ENCODE measurements around the gene ZHX3.
A peak's percentile ranks its signal among the peaks of the same experiment; 100 is the strongest.
"Not testable (repeated sequence)": the region's sequence is repeated elsewhere in the genome, so short reads cannot be mapped to it uniquely, and the experiment has no call there.

ZHX3 gene

DNA sequence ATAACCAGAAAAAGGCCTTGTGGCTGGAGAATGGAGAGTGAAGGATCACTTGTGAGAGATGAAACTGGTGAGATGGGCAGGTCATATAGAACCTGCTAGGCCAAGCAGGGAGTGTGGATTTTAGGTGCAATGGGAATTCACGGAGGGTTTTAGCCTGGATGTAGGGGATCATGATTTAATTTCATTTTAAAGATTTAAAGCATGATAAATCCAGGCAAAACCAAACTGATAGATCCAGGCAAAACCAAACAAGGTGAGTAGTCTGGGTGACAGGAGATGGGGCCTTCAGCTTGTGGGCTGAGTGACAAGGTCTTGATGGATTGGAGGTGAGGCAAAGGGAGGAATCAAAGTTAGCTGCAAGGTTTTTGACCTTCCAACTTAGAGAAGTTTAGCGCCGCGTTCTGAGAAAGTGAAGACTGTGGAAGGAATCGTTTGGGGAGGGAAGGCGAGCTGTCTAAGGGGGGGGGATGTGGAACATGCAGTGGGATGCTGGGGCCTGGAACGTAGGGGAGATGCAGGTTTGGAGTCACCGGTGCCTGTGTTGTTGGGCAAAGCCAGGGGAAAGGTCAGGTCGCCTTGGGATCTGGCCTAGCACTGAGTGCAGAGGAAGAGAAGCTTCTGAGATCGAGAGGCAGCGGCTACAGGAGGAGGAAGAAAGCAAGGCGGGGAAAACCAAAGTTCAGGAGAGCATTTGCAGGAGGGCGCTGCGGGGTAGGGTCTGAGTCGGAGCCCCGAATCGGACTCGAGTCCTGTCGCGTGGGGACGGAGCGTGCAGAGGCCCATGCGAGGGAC, 181.4 kb downstream of the ZHX3 start:
- peak overlapping the region; percentile 48 for H3K4me3 ChIP-seq (ENCODE audit: low read length)
- TF ChIP-seq CTCF (IDR thresholded peaks at IDR 0.05; ENCODE audit: insufficient read depth, low read depth, low read length, missing control alignments): no peak
- no peak for DNase-seq (ENCODE audit: low read depth)

DNA sequence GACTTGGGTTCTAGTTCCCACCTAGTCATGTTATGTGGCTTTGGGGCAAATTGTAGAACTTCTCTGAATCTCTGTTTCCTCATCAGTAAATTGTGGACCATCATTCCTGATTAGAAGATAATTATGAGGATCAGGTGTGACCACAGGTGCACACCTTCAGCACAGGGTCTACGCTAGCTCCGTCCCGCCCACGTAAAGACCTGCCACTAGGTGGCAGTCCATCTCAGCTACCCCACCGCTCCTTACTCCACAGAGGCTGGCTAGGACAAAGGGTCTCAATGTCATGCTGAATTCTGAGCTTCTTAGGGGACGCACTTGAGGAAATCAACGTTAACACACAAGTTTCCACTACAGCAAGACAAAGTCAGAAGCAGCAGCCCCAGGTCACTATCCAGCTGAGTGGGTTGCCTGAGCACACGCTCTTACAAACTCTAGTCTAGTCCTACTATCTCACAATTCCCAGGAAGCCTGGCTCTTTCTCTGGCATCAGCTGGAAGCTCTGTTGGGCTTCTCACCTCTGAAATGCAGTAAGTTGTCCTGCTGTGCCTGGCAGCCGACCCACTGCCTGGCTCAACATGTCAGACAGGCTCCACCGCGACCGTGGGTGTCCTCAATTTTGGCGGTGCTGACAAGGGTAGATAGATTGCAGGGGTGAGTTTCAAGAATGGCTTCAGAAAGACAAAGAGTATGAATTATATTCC, 182.2 kb downstream of the ZHX3 start:
- no peak overlapping the region for H3K4me3 ChIP-seq (ENCODE audit: low read length)
- peak; percentile 87 for TF ChIP-seq CTCF (IDR thresholded peaks at IDR 0.05; ENCODE audit: insufficient read depth, low read depth, low read length, missing control alignments)
- peak; percentile 65 for DNase-seq (ENCODE audit: low read depth)

DNA sequence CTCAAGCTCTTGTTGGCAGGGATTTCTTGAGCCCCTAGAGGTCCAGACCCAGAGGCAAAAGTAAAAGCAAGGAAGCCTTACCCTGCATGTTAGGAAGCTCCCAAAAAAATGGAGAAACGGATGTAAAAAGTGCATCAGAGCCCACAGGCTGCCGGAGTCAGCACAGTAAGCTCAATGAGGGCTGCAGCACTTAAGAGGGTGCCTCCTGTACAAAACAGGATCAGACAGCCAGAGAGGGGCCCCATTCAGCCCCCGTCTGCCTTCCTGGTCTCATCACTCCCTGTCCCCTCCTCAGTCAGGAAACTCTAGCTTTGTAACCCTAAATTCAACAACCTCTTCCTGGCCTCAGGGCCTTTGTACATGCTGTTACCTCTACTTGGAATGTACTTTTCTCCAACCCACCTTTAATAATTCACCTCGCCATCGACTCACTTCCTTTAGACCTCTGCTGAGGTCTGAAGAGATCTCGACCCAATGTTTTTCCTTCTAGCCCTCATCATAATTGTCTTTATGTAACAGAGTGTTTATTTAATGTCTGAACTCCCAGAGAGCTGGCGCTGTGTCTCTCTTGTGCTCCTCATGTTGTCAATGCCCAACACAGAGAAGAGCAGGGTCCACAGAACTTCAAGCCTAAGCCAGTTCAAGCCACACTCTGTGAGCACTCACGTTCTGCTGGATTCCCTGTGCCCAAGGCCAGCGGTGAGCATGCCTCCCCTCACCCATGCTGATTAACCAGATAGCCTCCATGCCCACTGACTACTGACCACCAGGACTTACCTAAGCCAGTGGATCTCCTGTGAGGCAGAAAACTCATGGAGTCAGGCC, 183.0 kb downstream of the ZHX3 start:
- no peak for DNase-seq (ENCODE audit: low read depth)
- no peak for TF ChIP-seq CTCF (IDR thresholded peaks at IDR 0.05; ENCODE audit: insufficient read depth, low read depth, low read length, missing control alignments)
- H3K4me3 ChIP-seq (ENCODE audit: low read length): no peak overlapping the region

GRCh38 chr20:41133709-41134361, 183.7 kb downstream of the ZHX3 start:
- peak; percentile 6 for TF ChIP-seq CTCF (IDR thresholded peaks at IDR 0.05; ENCODE audit: insufficient read depth, low read depth, low read length, missing control alignments)
- peak; percentile 99 for DNase-seq (ENCODE audit: low read depth)
- no peak overlapping the region for H3K4me3 ChIP-seq (ENCODE audit: low read length)

- DNase-seq (ENCODE audit: low read depth); H3K4me3 ChIP-seq (ENCODE audit: low read length): not testable (repeated sequence)
Measured at GRCh38 chr20:41132388-41132775, 185.1 kb downstream of the ZHX3 start.

DNA sequence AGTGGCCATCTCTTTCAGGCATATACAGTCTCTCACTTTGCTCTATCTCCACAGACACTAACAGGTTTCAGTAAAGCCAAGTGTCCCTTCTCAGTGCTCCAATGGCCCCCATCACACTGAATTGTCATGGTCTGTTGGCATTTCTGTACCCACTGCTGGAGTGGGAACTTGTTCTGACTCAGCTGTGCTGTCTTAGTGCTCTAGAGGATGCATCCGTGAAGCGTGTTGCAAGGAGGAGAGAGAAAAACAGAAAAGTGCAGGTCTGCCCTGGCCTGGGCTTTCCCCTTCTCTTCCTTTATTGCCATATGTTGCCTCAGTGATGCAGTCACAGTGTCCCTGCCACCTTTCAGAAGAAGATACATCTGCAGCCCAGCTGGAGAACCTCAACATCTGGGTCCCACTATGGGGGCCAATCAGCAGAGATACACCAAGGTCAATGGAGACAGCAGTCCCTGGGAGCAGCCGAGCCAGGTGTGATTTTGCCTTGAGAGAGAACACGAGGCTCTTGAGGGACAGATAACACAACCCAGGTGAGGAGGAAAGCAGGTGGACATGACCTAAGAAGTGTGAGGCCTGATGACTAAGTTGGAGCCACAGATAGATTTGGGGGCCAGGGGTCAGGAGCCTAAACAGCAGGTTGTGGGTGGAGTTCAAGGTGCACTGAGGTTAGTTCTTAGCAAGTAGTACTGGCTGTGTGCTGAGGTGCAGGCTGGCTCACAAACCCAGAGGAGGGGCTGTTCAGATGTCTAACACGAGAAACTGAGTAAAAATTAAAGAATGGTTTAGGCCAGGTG, 185.7 kb downstream of the ZHX3 start:
- no peak for DNase-seq (ENCODE audit: low read depth)
- no peak for TF ChIP-seq CTCF (IDR thresholded peaks at IDR 0.05; ENCODE audit: insufficient read depth, low read depth, low read length, missing control alignments)
- H3K4me3 ChIP-seq (ENCODE audit: low read length): no peak overlapping the region

Data from epithelial cell of esophagus (primary cell).